Measurements from ENCODE around the gene FAM24A. TPM values are rescaled to one million over a fixed set of nuclear protein-coding genes. Genes with fewer than 3 reads are reported as not detected.

The FAM24A gene
- total and polyA plus RNA-seq, 2 donors from 2014 or later: not detected

GRCh38 chr10:122957474-122957873 lies 47.1 kb downstream of the FAM24A start:
- Histone ChIP-seq H3K9ac (ENCODE audit: low read length in 3 of 3) (no peak overlapping the region), H3K9me3 (ENCODE audit: control insufficient read depth in 2 of 3, insufficient read depth in 1 of 3, low read length in 3 of 3) (no peaks in the 10 kb centered on the region), H3K4me1 (ENCODE audit: control insufficient read depth in 2 of 3, insufficient read depth in 2 of 3, low read depth in 1 of 3, low read length in 3 of 3) (peaks cover 0 to 7% (median 5%) of the 10 kb centered on the region in 3 donors), H3K27ac (ENCODE audit: low read depth in 2 of 2, low read length in 2 of 2) (no peak overlapping the region), H3K27me3 (ENCODE audit: control insufficient read depth, insufficient read depth, low read length) (no peaks in the 10 kb centered on the region), H3K4me3 (ENCODE audit: low read length in 3 of 3) (no peak overlapping the region), H3K36me3 (ENCODE audit: control insufficient read depth in 2 of 3, insufficient read depth in 3 of 3, low read length in 3 of 3) (no peaks in the 10 kb centered on the region)
- TF ChIP-seq CTCF (IDR thresholded peaks at IDR 0.05; ENCODE audit: borderline replicate concordance, extremely low read depth, insufficient read depth): no peak
- intact Hi-C loops (cut with DNase I): no loop called here
- FAIRE-seq (no peak), DNase-seq (no peak)

GRCh38 chr10:122962405-122962804 lies 52.0 kb downstream of the FAM24A start:
- H3K27ac ChIP-seq (ENCODE audit: low read depth in 2 of 2, low read length in 2 of 2): no peak overlapping the region
- no peaks in the 10 kb centered on the region for H3K36me3 ChIP-seq (ENCODE audit: control insufficient read depth in 2 of 3, insufficient read depth in 3 of 3, low read length in 3 of 3)
- H3K4me3 ChIP-seq (ENCODE audit: low read length in 3 of 3): no peak overlapping the region
- no peak for FAIRE-seq
- TF ChIP-seq CTCF (IDR thresholded peaks at IDR 0.05; ENCODE audit: borderline replicate concordance, extremely low read depth, insufficient read depth): no peak
- H3K9ac ChIP-seq (ENCODE audit: low read length in 3 of 3): no peak overlapping the region
- no peak for DNase-seq
- H3K27me3 ChIP-seq (ENCODE audit: control insufficient read depth, insufficient read depth, low read length): no peaks in the 10 kb centered on the region
- no peaks in the 10 kb centered on the region for H3K4me1 ChIP-seq (ENCODE audit: control insufficient read depth in 2 of 3, insufficient read depth in 2 of 3, low read depth in 1 of 3, low read length in 3 of 3)
- no peaks in the 10 kb centered on the region for H3K9me3 ChIP-seq (ENCODE audit: control insufficient read depth in 2 of 3, insufficient read depth in 1 of 3, low read length in 3 of 3)
- intact Hi-C loops (cut with DNase I): no loop called here

Other genes starting within 250 kb of the FAM24A start
- gene C10orf120, start 210.8 kb upstream of the FAM24A start, total RNA-seq: not detected
- gene C10orf120, start 210.8 kb upstream of the FAM24A start, polyA plus RNA-seq (ENCODE audit: insufficient read depth, low read depth, low replicate concordance): not detected
- 0.54 TPM for gene CUZD1, start 64.8 kb upstream of the FAM24A start, total RNA-seq
- gene CUZD1, start 64.8 kb upstream of the FAM24A start, polyA plus RNA-seq (ENCODE audit: insufficient read depth, low read depth, low replicate concordance): 0.65 TPM
- 3.8 TPM for gene FAM24B, start 31.0 kb upstream of the FAM24A start, total RNA-seq
- 26.7 TPM for gene FAM24B, start 31.0 kb upstream of the FAM24A start, polyA plus RNA-seq (ENCODE audit: insufficient read depth, low read depth, low replicate concordance)
- gene C10orf88, start 43.6 kb downstream of the FAM24A start, total RNA-seq: 7.6 TPM
- 4.3 TPM for gene C10orf88, start 43.6 kb downstream of the FAM24A start, polyA plus RNA-seq (ENCODE audit: insufficient read depth, low read depth, low replicate concordance)
- gene PSTK, start 69.8 kb downstream of the FAM24A start, total RNA-seq: 4.3 TPM
- 4.7 TPM for gene PSTK, start 69.8 kb downstream of the FAM24A start, polyA plus RNA-seq (ENCODE audit: insufficient read depth, low read depth, low replicate concordance)
- gene IKZF5, start 98.2 kb downstream of the FAM24A start, total RNA-seq: 17.1 TPM
- gene IKZF5, start 98.2 kb downstream of the FAM24A start, polyA plus RNA-seq (ENCODE audit: insufficient read depth, low read depth, low replicate concordance): 7.3 TPM
- 26.6 TPM for gene ACADSB, start 98.4 kb downstream of the FAM24A start, total RNA-seq
- gene ACADSB, start 98.4 kb downstream of the FAM24A start, polyA plus RNA-seq (ENCODE audit: insufficient read depth, low read depth, low replicate concordance): 48.5 TPM
- gene HMX3, start 225.4 kb downstream of the FAM24A start, total RNA-seq: not detected
- gene HMX3, start 225.4 kb downstream of the FAM24A start, polyA plus RNA-seq (ENCODE audit: insufficient read depth, low read depth, low replicate concordance): not detected
- 0.25 TPM for gene HMX2, start 237.5 kb downstream of the FAM24A start, total RNA-seq
- 4.0 TPM for gene HMX2, start 237.5 kb downstream of the FAM24A start, polyA plus RNA-seq (ENCODE audit: insufficient read depth, low read depth, low replicate concordance)
- 60.8 TPM for gene BUB3, start 243.8 kb downstream of the FAM24A start, total RNA-seq
- 49.0 TPM for gene BUB3, start 243.8 kb downstream of the FAM24A start, polyA plus RNA-seq (ENCODE audit: insufficient read depth, low read depth, low replicate concordance)